Body of pancreas (tissue), 4 donors: Measurements from ENCODE around the gene CHADL.

Experiments used
- CTCF ChIP-seq, 7 experiments: fragments of 450-650 bp in 4 of 7; fragments of 200-600 bp in 3 of 7; sonication (generic) in 3 of 7; IDR thresholded peaks; one replicate each; pipeline ENCODE4 v1.5.1; 2016 to 2019; ENCODE audit warnings: antibody characterized with exemption in 7 of 7
- POLR2A ChIP-seq, 3 donors: fragments of 450-650 bp; IDR thresholded peaks; one replicate each; pipeline ENCODE4 v1.6.1; 2016; ENCODE audit warnings: antibody characterized with exemption in 3 of 3, mild to moderate bottlenecking in 2 of 3

- TF ChIP-seq CTCF (IDR thresholded peaks at IDR 0.05) (no peak), POLR2A (IDR thresholded peaks at IDR 0.05) (no peak)
These were observed 8.0 kb upstream of the CHADL start for GRCh38 chr22:41248758-41249157.
